GM12873 (cell line): Measurements from ENCODE around the gene GNPTAB.

Source experiments
- TF ChIP-seq, protein P1 (sequence below): IDR thresholded peaks from 2 replicates; pipeline ENCODE4 v1.5.1; 2012; ENCODE audit warnings: low read depth, mild to moderate bottlenecking, moderate library complexity, low read length, control low read depth; ENCODE audit not compliant: insufficient read depth; ENCODE audit errors: missing control alignments

The GNPTAB gene

DNA sequence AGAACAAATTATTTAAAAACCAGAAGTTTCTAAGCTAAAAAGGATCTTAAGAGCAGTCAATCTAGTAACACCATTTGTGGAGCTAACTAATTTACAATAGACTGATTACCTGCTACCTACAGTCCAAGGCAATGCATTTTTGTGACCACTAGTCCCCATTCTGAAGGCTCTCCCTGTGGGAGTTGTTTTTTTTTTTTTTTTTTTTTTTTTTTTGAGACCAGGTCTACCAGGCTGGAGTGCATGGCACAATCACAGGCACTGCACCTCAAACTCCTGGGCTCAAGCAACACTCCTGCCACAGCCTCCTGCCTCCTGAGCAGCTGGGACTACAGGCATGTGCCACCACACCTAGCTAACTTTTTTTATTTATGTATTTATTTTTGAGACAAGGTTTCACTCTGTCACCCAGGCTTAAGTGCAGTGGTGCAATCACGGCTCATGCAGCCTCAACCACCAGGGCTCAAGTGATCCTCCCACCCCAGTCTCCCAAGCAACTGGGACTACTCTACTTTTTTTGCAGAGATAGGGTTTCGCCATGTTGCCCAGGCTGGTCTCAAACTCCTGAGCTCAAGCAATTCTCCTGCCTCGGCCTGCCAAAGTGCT lies 3.9 kb downstream of the GNPTAB start:
- TF ChIP-seq, protein P1, sequence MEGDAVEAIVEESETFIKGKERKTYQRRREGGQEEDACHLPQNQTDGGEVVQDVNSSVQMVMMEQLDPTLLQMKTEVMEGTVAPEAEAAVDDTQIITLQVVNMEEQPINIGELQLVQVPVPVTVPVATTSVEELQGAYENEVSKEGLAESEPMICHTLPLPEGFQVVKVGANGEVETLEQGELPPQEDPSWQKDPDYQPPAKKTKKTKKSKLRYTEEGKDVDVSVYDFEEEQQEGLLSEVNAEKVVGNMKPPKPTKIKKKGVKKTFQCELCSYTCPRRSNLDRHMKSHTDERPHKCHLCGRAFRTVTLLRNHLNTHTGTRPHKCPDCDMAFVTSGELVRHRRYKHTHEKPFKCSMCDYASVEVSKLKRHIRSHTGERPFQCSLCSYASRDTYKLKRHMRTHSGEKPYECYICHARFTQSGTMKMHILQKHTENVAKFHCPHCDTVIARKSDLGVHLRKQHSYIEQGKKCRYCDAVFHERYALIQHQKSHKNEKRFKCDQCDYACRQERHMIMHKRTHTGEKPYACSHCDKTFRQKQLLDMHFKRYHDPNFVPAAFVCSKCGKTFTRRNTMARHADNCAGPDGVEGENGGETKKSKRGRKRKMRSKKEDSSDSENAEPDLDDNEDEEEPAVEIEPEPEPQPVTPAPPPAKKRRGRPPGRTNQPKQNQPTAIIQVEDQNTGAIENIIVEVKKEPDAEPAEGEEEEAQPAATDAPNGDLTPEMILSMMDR, result no peak

DNA sequence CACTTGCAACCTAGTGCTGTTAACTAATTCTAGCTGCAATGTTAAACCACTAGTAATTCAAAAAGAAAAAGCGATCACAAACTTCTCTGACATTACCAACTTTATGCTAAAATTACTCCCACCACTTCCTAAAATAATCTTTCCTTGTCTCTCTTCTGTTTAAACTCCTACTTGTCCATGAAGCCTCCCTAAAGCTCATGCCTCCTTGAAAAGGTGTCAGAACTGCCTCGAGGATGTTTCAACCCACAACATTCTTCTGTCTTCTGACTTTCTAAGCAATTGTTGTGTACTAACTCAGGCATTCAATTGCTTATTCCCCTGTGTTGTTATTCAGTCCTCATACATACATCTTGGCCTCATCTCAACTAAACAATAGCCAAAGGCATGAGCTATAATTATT lies 5.9 kb downstream of the GNPTAB start:
- TF ChIP-seq, protein P1, result no peak

DNA sequence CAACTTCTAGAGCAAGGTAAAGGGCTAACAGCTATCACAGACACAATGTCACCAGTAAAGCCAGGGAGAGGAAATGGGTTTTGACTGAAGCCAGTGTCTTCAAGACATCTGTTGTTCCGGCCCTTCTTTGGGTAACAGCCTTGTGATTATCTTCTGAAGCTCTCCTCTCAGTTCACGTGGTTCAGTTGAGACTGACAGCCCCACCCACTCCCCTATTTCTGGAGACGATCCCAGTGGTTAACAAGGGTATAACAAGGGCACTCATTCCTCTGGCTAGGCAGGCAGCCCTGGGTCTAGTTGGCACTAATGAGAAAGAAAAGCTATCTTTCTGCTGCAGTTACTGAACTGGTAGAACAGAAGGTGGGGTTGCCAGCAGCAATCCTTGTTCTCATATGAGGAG lies 6.9 kb downstream of the GNPTAB start:
- TF ChIP-seq, protein P1, result peak; percentile 53

DNA sequence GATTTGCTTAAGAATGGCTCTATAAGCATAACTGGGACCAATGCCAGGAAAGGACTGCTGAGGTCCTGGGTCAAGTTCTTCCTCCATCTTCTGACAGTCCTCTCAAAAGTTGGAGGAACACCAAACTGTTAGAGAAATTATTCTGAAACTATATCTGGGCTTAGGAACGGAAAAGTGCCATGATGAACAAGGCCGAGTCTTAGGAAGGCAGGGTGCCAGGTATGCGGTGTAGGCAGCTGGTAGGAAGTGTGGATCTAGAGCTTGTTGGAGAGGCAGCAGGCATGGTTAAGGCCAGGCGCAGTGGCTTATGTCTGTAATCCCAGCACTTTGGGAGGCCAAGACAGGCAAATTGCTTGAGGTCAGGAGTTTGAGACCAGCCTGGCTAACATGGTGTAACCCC lies 7.7 kb downstream of the GNPTAB start:
- TF ChIP-seq, protein P1, result no peak

DNA sequence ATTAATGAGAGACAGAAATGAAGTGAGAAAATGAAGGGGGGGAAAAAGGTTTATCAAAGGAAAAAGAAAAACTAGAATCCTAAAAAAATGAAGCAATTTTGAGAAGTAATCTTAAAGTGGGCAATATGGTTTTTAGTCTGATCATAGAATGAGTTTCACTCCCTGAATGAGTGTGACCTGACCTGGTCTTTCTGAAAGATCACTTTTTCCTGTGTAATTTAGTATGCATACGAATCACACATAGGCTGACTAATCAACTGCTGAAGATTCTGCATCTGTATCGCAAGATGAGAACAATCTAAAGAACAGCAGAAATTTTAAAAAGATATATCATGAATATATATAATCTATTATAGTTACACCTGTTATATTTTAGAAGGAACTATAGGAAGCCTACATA lies 11.3 kb downstream of the GNPTAB start:
- TF ChIP-seq, protein P1, result no peak

DNA sequence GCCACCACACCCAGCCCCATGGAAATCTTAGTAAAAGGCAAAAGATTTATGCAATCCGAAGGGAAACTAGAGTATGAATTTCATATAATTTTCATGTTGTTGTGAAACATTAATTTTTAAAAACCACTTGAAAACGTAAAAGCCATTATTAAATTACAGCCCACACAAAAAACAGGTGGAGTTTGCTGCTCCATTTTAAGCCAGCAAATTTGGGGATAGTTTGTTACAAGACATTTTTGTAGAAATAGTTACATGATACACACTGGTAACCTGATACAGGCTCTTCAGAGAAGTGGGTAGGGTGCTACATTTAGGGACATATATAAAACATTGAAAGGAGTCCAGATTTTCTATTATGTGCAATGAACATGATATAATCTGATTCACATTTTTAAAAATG lies 17.6 kb downstream of the GNPTAB start:
- TF ChIP-seq, protein P1, result no peak

DNA sequence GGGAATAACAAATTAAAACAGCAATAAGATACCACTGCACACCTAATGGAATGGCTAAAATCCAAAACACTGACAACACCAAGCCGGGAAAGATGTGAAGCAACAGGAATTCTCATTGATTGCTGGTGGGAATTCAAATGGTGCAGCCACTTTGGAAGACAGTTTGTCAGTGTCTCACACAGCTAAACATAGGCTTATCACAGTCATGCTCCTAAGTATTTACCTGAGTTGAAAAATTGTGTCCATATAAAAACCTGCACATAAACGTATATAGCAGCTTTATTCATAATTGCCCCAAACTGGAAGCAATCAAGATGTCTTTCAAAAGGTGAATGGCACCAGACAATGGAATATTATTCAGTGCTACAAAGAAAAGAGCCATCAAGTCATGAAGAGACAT lies 21.6 kb downstream of the GNPTAB start:
- TF ChIP-seq, protein P1, result no peak
